H1 (cell line): ENCODE results near the gene GRIK1. TPM values are rescaled to one million over a fixed set of nuclear protein-coding genes. Genes with fewer than 3 reads are reported as not detected.

Experiments
- CTCF ChIA-PET: fragments of 300-600 bp; sonication (Branson Sonifier 250); formaldehyde crosslinking; loops from one replicate; lab custom pipeline; 2021; ENCODE audit not compliant: partially characterized antibody; lab: Charles Lee
- POLR2A ChIA-PET: fragments of 300-600 bp; sonication (Branson Sonifier 250); formaldehyde crosslinking; loops from one replicate; lab custom pipeline; 2021; ENCODE audit warnings: inconsistent platforms; ENCODE audit not compliant: partially characterized antibody; lab: Charles Lee
- DNase-seq, 2 experiments: peaks; one replicate each; pipeline versions ENCODE4 v3.0.0 to v3.0.0-alpha.2; 2010 to 2022; ENCODE audit warnings: low spot score in 2 of 2, low read depth in 1 of 2, mixed read lengths in 1 of 2
- FAIRE-seq: peaks from 2 replicates; lab custom pipeline; 2011; peaks lifted over from hg19 to GRCh38; lab: Jason Lieb, UNC
- H2AFZ ChIP-seq: 2 replicates; pipeline ENCODE4 v1.8.1; 2012; ENCODE audit warnings: low read length, inconsistent platforms
- H2AK5ac ChIP-seq: 2 replicates; pipeline ENCODE4 v1.6.1; 2013; ENCODE audit warnings: low read depth, low read length
- H2BK120ac ChIP-seq: replicated peaks from 2 replicates; pipeline ENCODE3; 2013; ENCODE audit warnings: low read depth, low read length, inconsistent platforms
- H2BK12ac ChIP-seq: 2 replicates; pipeline ENCODE4 v1.6.1; 2013; ENCODE audit warnings: low read depth, low read length
- H2BK15ac ChIP-seq: 2 replicates; pipeline ENCODE4 v1.6.1; 2013; ENCODE audit warnings: low read length
- H2BK20ac ChIP-seq: 2 replicates; pipeline ENCODE4 v1.6.1; 2013; ENCODE audit warnings: low read length
- H2BK5ac ChIP-seq: 2 replicates; pipeline ENCODE4 v1.6.1; 2013; ENCODE audit warnings: low read depth, low read length
- H3K14ac ChIP-seq: 2 replicates; pipeline ENCODE4 v1.6.1; 2013; ENCODE audit warnings: inconsistent platforms; ENCODE audit not compliant: insufficient read length
- H3K18ac ChIP-seq: 2 replicates; pipeline ENCODE4 v1.6.1; 2013; ENCODE audit warnings: low read length; ENCODE audit errors: extremely low read depth
- H3K23ac ChIP-seq: 2 replicates; pipeline ENCODE4 v1.6.1; 2013; ENCODE audit warnings: inconsistent platforms; ENCODE audit not compliant: insufficient read length
- H3K23me2 ChIP-seq: 2 replicates; pipeline ENCODE4 v1.6.1; 2013; ENCODE audit warnings: low read depth, low read length
- H3K27ac ChIP-seq: 2 replicates; pipeline ENCODE4 v1.6.1; 2011; ENCODE audit warnings: low read depth, low read length, inconsistent platforms
- H3K27me3 ChIP-seq, 4 experiments: replicated peaks in 1 of 4; 1 replicate in 1 of 4; 2 replicates in 3 of 4; pipeline versions ENCODE4 v1.6.1 to v1.8.1; 2011 to 2013; ENCODE audit warnings: low read length in 3 of 4, mild to moderate bottlenecking in 3 of 4, inconsistent platforms in 2 of 4, mixed read lengths in 2 of 4, moderate library complexity in 1 of 4; ENCODE audit not compliant: control insufficient read depth in 3 of 4, insufficient read depth in 3 of 4; ENCODE audit errors: extremely low read depth in 1 of 4
- H3K36me3 ChIP-seq, 4 experiments: 2 replicates each; pipeline versions ENCODE4 v1.6.1 to v1.8.1; 2011 to 2013; ENCODE audit warnings: mild to moderate bottlenecking in 4 of 4, low read length in 3 of 4, moderate library complexity in 2 of 4, control low read depth in 1 of 4, inconsistent platforms in 1 of 4; ENCODE audit not compliant: insufficient read depth in 4 of 4, control insufficient read depth in 2 of 4
- H3K4ac ChIP-seq: replicated peaks from 2 replicates; pipeline ENCODE3; 2013; ENCODE audit warnings: low read length, low read depth, mixed read lengths, inconsistent platforms; ENCODE audit not compliant: insufficient read length
- H3K4me1 ChIP-seq, 4 experiments: replicated peaks in 1 of 4; 1 replicate in 1 of 4; 2 replicates in 3 of 4; pipeline versions ENCODE4 v1.6.1 to v1.8.1; 2011 to 2013; ENCODE audit warnings: low read length in 3 of 4, inconsistent platforms in 2 of 4, mixed read lengths in 1 of 4; ENCODE audit not compliant: insufficient read depth in 4 of 4, control insufficient read depth in 3 of 4
- H3K4me2 ChIP-seq, 2 experiments: 2 replicates each; pipeline versions ENCODE4 v1.6.1 to v1.8.1; 2011 to 2013; ENCODE audit warnings: low read depth in 2 of 2, low read length in 2 of 2, control low read depth in 1 of 2, inconsistent platforms in 1 of 2, mild to moderate bottlenecking in 1 of 2; ENCODE audit not compliant: insufficient read depth in 1 of 2
- H3K4me3 ChIP-seq, 4 experiments: fragments of 200-600, 300-600 bp in 1 of 4; sonication (generic), shearing (Covaris generic), sonication (Bioruptor Twin) in 1 of 4; 2 replicates each; pipeline versions ENCODE4 v1.5.1 to v1.8.1; 2011 to 2016; ENCODE audit warnings: low read length in 4 of 4, low read depth in 3 of 4, control low read depth in 2 of 4, inconsistent platforms in 2 of 4, mild to moderate bottlenecking in 2 of 4, mixed read lengths in 1 of 4, moderate library complexity in 1 of 4; ENCODE audit not compliant: insufficient read depth in 2 of 4; ENCODE audit errors: extremely low read depth in 1 of 4
- H3K56ac ChIP-seq: replicated peaks from 2 replicates; pipeline ENCODE3; 2013; ENCODE audit warnings: low read depth, mild to moderate bottlenecking, mixed read lengths, low read length, inconsistent platforms; ENCODE audit not compliant: insufficient read length
- H3K79me1 ChIP-seq: 2 replicates; pipeline ENCODE4 v1.6.1; 2013; ENCODE audit warnings: low read depth, low read length, control low read depth
- H3K79me2 ChIP-seq, 2 experiments: 2 replicates each; pipeline versions ENCODE4 v1.6.1 to v1.8.1; 2012 to 2013; ENCODE audit warnings: low read length in 2 of 2, mild to moderate bottlenecking in 2 of 2, inconsistent platforms in 1 of 2; ENCODE audit not compliant: insufficient read depth in 2 of 2, control insufficient read depth in 1 of 2
- H3K9ac ChIP-seq, 4 experiments: replicated peaks in 1 of 4; 1 replicate in 1 of 4; 2 replicates in 3 of 4; pipeline versions ENCODE4 v1.6.1 to v1.8.1; 2011 to 2013; ENCODE audit warnings: low read depth in 3 of 4, low read length in 3 of 4, control low read depth in 2 of 4, mild to moderate bottlenecking in 2 of 4, moderate library complexity in 2 of 4, inconsistent platforms in 1 of 4; ENCODE audit errors: extremely low read depth in 1 of 4
- H3K9me3 ChIP-seq, 2 experiments: 2 replicates each; pipeline versions ENCODE4 v1.6.1 to v1.8.1; 2012 to 2013; ENCODE audit warnings: mild to moderate bottlenecking in 2 of 2, moderate library complexity in 2 of 2, control low read depth in 1 of 2, inconsistent platforms in 1 of 2, low read depth in 1 of 2, low read length in 1 of 2, mixed read lengths in 1 of 2; ENCODE audit not compliant: insufficient read depth in 2 of 2
- H4K20me1 ChIP-seq, 2 experiments: replicated peaks in 1 of 2; 2 replicates each; pipeline versions ENCODE3 to v1.8.1; 2011 to 2013; ENCODE audit warnings: inconsistent platforms in 2 of 2, low read length in 2 of 2, mild to moderate bottlenecking in 1 of 2; ENCODE audit not compliant: insufficient read depth in 2 of 2, control insufficient read depth in 1 of 2
- H4K5ac ChIP-seq: 2 replicates; pipeline ENCODE4 v1.6.1; 2013; ENCODE audit warnings: low read length, low read depth, mixed read lengths, inconsistent platforms; ENCODE audit not compliant: insufficient read length
- H4K8ac ChIP-seq: 2 replicates; pipeline ENCODE4 v1.8.0; 2013; ENCODE audit warnings: mild to moderate bottlenecking, moderate library complexity, low read length, inconsistent platforms; ENCODE audit not compliant: insufficient read depth; ENCODE audit errors: extremely low read depth
- H4K91ac ChIP-seq: replicated peaks from 2 replicates; pipeline ENCODE3; 2013; ENCODE audit warnings: low read length, mixed read lengths, inconsistent platforms; ENCODE audit not compliant: insufficient read length
- CBX5 ChIP-seq: fragments of 300-800, 300-1000 bp; sonication (generic); IDR thresholded peaks from 2 replicates; pipeline ENCODE4 v1.7.1; 2016; ENCODE audit warnings: antibody characterized with exemption, low read length, low read depth
- GABPA ChIP-seq: IDR thresholded peaks from 2 replicates; pipeline ENCODE4 v1.6.1; 2011; ENCODE audit warnings: mild to moderate bottlenecking, low read length, moderate library complexity, borderline replicate concordance; ENCODE audit not compliant: insufficient read depth
- PHF8 ChIP-seq: fragments of 200-600 bp; sonication (generic); conservative IDR thresholded peaks from 2 replicates; pipeline ENCODE4 v1.7.1; 2012; ENCODE audit warnings: low read depth, mild to moderate bottlenecking, inconsistent platforms, low read length, moderate library complexity
- POLR2A ChIP-seq, 2 experiments: IDR thresholded peaks; 1 replicate in 1 of 2; 2 replicates in 1 of 2; pipeline ENCODE4 v1.6.1; 2011; ENCODE audit warnings: low read depth in 2 of 2, low read length in 2 of 2, mild to moderate bottlenecking in 2 of 2; ENCODE audit errors: control extremely low read depth in 1 of 2
- SP4 ChIP-seq: IDR thresholded peaks from 2 replicates; pipeline ENCODE4 v1.6.1; 2012; ENCODE audit warnings: low read length, inconsistent platforms
- SRF ChIP-seq: IDR thresholded peaks from 2 replicates; pipeline ENCODE4 v1.6.1; 2011; ENCODE audit warnings: mild to moderate bottlenecking, low read depth, low read length, moderate library complexity
- YY1 ChIP-seq: IDR thresholded peaks from 2 replicates; pipeline ENCODE4 v1.6.1; 2011; ENCODE audit warnings: low read depth, mild to moderate bottlenecking, low read length
- polyA plus RNA-seq, 7 experiments: library from polyadenylated mRNA; depleted of rRNA in 3 of 7; stranded (reverse) in 5 of 7; unstranded in 2 of 7; fragments of >200 nt in 5 of 7; fragments of 200-250 nt in 2 of 7; gene quantifications; 1 replicate in 5 of 7; 2 replicates in 1 of 7; 4 replicates in 1 of 7; pipeline versions ENCODE4 v1.2.1 to v1.2.3, GENCODE V29; 2011 to 2013; ENCODE audit warnings: missing spikeins in 2 of 7, mixed read lengths in 2 of 7
- total RNA-seq: library from RNA; stranded (reverse); fragmentation: NEBNext Ultra II Directional; extraction: Animal tissue kit (Norgen Biotek cat#: 25700); gene quantifications from 2 replicates; pipeline ENCODE4 v1.2.1, GENCODE V29; 2021

Gene GRIK1
- total and polyA plus RNA-seq, 2 of the 8 experiments (the other 6 are each of a cell fraction or from before 2014, with no cell fraction given): 0.11 to 0.32 TPM

- H3K79me2 ChIP-seq: no peaks in the 10 kb centered on the region
- H3K9ac ChIP-seq: no peak overlapping the region
- H4K20me1 ChIP-seq: no peaks in the 10 kb centered on the region
- no peak overlapping the region for H2AFZ ChIP-seq
- no peak for FAIRE-seq
- H3K9me3 ChIP-seq: no peaks in the 10 kb centered on the region
- no peak overlapping the region for H2AK5ac ChIP-seq
- no peak overlapping the region for H3K18ac ChIP-seq
- TF ChIP-seq POLR2A (IDR thresholded peaks at IDR 0.05; ENCODE audit: control extremely low read depth in 1 of 2, low read depth in 2 of 2, low read length in 2 of 2): no peak
- no peak for TF ChIP-seq SP4
- no peak for TF ChIP-seq YY1
- no peak for TF ChIP-seq PHF8
- TF ChIP-seq GABPA: no peak
- TF ChIP-seq SRF: no peak
- TF ChIP-seq CBX5: no peak
- TF ChIP-seq, all 59 proteins: peak for 0
- CTCF ChIA-PET: no interaction called here
- H2BK5ac ChIP-seq: no peak overlapping the region
- H4K8ac ChIP-seq: no peak overlapping the region
- peaks cover 0 to 2% (median 0%) of the 10 kb centered on the region in 4 experiments; a peak in 1 of 7 replicates for H3K4me1 ChIP-seq
- H2BK120ac ChIP-seq: no peak overlapping the region
- no peak overlapping the region for H3K4me3 ChIP-seq
- H3K27me3 ChIP-seq: no peaks in the 10 kb centered on the region
- no peak overlapping the region for H4K91ac ChIP-seq
- no peaks in the 10 kb centered on the region for H3K79me1 ChIP-seq
- POLR2A ChIA-PET: no interaction called here
- no peak for DNase-seq
- H4K5ac ChIP-seq: no peak overlapping the region
- no peak overlapping the region for H3K56ac ChIP-seq
- no peak overlapping the region for H3K23ac ChIP-seq
- no peak overlapping the region for H3K4ac ChIP-seq
- no peaks in the 10 kb centered on the region for H3K36me3 ChIP-seq
- H2BK20ac ChIP-seq: no peak overlapping the region
- H3K27ac ChIP-seq: no peak overlapping the region
- no peak overlapping the region for H3K14ac ChIP-seq
- H2BK12ac ChIP-seq: no peak overlapping the region
- no peak overlapping the region for H2BK15ac ChIP-seq
- no peaks in the 10 kb centered on the region for H3K23me2 ChIP-seq
- no peak overlapping the region for H3K4me2 ChIP-seq
These were observed 12.1 kb upstream of the GRIK1 start for GRCh38 chr21:29951911-29952310.
